ENCODE results near the gene LCLAT1.

DNA sequence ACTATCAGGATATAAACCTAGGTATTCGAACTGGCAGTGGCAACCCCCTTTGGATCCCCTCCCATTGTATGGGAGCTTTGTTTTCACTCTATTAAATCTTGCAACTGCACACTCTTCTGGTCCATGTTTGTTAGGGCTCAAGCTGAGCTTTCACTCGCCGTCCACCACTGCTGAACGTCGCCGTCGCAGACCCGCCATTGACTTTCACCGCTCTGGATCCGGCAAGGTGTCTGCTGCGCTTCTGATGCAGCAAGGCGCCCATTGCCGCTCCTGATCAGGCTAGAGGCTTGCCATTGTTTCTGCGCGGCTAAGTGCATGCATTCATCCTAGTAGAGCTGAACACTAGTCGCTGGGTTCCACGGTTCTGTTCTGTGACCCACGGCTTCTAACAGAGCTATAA, 69.1 kb downstream of the LCLAT1 start:
- TF ChIP-seq, protein P1, sequence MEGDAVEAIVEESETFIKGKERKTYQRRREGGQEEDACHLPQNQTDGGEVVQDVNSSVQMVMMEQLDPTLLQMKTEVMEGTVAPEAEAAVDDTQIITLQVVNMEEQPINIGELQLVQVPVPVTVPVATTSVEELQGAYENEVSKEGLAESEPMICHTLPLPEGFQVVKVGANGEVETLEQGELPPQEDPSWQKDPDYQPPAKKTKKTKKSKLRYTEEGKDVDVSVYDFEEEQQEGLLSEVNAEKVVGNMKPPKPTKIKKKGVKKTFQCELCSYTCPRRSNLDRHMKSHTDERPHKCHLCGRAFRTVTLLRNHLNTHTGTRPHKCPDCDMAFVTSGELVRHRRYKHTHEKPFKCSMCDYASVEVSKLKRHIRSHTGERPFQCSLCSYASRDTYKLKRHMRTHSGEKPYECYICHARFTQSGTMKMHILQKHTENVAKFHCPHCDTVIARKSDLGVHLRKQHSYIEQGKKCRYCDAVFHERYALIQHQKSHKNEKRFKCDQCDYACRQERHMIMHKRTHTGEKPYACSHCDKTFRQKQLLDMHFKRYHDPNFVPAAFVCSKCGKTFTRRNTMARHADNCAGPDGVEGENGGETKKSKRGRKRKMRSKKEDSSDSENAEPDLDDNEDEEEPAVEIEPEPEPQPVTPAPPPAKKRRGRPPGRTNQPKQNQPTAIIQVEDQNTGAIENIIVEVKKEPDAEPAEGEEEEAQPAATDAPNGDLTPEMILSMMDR (IDR thresholded peaks at IDR 0.05) = no peak
- TF ChIP-seq POLR2A (IDR thresholded peaks at IDR 0.05) = no peak

Data from uterus (tissue), 2 donors.